Measurements from ENCODE around the gene SBF2.

DNA sequence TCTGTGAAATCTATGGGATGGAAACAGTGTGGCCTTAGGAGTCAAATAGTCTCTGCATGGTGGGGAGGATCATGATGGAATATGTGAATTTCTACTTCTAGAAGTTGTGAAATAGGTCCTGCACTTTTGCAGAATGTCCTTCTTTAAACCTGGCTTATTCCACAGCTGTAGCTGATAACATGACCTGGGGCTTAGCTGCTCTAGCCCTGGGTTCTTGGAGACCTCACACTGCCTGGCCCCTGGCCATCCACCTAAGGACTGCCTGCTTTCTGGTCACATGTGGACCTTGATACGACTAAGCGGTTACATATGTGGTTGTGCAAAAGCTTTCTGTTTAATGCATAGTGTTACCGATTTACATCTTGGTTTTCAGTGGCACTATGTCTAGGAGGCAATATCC, 541.9 kb downstream of the SBF2 start:
- TF ChIP-seq CTCF (conservative IDR thresholded peaks at IDR 0.05) (no peak), ZFX (IDR thresholded peaks at IDR 0.05) (no peak)

Data from C4-2B (cell line).